ENCODE data around the gene NT5E.
A peak's percentile ranks its signal among the peaks of the same experiment; 100 is the strongest.

Gene NT5E

DNA sequence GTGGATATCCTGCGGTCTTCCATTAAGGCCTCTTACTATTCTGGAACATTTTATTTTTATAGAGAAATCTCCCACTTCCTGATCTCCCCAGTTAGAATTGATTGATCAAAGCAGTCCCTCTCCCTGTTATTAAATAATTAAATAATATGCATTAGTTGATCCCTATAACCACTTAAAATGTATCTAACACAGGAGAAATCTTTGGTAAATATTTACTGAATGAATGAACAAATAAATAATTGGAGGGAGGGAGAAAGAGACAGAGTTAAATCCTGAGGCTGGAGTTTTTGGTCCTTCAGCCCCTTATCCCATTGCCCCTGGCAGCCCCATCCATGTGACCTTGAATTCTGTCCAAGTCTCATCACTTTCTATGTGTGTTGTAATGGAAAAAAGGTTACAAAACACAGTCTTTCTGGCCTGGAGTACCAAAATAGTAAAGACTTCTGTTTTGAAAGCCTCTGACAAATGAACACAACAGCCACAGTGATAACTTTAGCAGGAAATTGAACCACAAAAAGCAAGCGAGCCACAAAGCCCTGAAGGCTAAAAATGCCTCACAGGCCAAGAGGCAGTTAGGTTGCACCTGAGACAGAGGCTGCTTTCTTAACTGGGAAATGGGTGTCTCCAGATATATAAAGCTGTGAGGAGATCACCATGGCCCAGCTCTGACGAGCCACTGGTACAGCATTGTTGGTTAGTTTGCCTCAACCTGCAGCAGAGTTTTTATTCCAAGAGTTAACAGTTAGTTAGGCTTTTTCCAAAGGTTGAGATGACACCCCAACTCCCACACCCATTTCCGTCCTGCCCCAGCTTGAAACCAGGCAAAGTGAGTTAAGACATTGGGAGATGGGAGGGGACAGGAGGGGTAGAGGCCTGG is 11.3 kb downstream of the NT5E start:
- peak; percentile 73 for DNase-seq

DNA sequence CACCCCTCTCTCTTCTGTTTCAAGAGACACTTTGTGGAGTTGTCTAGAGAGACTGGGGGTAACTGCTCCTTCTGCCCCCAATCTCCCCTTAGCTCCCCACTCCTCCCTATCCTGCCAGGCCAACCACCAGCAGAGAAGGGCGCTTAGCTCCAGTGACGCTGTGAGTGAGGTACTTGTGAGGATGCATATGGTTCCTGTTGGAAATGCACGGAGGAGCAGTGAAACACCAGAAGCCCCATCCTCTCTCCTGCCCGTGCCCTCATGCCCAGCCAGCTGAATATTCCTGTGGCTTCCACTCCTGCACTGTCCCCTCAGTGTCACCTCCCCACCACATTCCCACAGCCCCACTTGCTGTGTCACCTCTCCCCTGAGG is 11.9 kb downstream of the NT5E start:
- DNase-seq = no peak

DNA sequence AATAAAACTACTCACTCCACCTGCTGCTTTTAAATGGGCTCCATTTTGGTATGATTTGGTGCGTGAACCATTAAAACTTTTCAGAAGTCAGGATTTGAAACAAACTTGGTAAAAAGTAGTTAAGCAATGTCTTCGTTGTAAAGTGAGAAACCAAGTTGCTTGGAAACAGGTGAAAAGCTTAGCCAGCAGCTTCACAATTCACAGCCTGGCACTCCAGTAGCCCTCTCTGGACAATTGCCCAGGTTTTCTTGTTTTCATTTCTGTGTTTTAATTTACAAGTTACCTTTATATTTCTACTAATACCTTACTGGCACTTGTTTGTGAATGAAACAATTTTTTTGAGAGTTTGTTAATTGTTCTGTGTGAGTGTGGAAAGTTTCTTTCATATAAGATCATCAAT is 12.8 kb downstream of the NT5E start:
- no peak for DNase-seq

DNA sequence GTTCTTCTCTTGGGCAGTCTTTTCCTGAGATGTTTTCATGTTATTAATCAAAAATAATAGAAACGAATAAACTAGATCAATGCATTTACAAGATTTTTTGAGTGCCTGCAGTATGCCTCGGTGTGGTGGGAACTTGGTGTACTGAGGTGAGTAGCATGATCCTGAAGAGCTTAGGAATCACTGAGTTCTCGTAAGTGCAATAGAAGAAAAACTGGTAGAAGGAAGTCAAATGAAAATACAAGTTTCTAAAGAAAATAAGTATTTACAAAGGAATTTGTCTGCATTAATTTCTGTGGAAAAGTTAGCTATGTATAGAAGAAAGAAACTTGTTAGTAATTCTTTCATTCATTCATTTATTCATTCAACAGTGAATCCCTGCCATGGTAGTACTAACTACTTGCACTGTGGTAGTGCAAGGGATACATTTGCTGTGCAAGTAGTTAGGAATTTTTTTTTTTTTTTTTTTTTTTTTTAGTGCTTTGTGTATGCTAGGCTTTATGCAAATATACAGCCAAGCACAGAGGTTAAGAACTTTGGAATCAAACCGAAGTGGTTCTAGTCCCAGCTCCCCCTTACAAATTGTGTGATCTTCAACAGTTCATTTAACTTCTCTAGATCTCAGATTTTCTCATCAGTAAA is 13.9 kb downstream of the NT5E start:
- no peak for DNase-seq

DNA sequence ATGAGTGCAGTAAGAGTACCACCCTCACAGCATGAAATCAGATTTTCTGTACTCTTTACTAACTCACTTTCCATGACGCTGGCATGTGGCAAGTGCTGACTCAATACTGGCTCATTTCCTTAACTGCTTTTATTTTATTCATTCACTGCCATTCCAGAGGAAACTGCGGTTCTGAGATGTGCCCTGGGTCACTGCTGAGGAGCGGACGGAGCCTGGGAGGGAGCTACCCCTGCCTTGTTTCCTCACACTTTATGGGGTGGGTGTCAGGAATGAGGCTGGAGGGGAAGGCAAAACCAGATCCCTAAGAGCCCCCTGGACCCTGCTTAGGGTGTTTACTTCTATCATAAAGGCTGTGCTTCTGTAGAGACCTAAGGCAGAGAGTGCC is 14.4 kb downstream of the NT5E start:
- peak; percentile 48 for DNase-seq

DNA sequence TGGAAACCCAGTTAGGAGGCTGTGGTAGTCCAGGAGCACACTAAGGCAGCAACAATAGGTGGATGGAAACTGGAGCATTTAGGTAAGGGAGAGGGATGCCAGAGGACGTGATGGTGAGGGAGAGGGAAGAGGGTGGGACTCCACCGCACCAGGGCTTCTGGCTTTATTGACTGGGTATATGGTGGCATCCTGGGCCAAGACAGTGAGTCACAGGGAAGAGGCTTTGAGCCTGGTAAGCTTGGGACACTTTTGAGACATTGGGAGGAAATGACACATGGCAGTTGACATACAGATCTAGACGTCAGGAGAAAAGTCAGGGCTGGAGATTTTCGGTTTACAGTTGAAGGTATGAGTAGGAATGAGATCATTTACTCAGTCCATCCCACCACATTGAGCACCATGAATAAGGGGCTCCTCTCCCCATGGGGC is 14.9 kb downstream of the NT5E start:
- DNase-seq = peak; percentile 72

DNA sequence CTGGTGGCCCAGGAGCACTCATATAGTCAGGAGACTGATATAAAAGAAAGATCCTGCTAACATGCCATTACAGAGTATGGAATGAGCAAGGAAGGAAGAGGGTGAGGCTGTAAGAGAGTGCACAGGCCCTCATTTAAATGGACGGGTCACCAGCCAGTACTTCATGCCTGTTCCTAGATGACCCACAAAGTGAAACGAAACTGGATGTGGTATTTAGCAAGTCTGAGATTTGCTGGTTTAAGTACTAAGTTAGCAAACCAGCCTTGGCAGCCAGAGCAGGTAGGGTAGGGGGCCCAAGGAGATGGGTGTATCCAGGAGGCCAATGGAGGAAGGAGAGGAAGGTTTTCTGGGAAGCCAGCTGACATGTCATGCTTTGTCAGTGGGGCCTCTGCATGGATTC is 15.9 kb downstream of the NT5E start:
- peak; percentile 41 for DNase-seq

DNA sequence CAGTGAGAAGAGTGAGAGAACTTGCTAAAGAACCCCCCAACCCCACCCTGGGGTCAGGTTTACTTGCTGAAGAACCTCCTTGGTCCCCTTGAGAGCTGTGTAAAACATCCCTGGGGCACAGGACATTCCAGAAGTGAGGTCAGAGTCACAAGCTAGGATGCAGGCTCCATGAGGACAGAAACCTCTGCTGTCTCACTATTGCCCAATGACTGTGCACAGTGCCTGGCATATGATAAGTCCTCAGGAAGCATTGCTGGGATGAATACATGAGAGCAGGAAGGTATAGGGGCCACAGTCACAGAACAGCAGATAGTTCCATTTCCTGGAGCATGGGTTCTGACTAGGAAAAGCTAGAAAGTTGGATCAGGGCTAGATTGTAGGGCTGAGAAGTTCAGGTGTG is 18.4 kb downstream of the NT5E start:
- no peak for DNase-seq

DNA sequence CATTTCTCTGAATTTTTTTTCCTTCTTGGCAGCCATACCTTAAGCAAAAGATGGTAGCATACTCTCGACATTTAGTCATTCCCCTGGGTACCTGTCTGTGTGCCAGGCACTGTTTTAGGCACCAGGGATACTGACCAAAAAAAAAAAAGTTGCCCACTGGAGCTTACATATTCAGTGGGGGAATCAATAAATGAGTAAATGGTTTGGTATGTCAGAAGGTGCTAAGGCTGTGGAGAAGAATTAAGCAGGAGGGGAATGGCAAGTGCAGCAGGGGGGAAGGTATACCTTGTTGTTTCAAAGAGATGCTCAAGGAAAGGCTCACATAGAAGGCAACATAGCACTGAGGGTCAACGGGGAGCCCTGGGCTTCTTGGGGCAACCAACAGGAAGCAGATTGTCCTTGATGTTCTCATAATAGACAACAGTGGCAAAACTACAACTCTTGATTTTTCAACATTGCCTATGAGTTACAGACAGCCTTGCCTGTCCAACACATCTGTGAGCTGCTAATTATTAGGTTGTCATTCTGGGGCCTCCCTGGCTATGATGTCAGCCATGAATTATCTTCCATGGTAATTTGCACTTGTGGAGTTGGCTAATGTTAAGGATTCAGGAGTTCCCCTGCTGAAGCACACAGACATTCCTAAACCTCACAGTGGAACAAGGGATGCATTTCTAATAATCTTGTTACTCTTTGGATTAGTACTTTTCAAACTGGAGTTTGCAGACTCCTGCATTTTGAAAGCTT is 19.6 kb downstream of the NT5E start:
- DNase-seq = no peak

DNA sequence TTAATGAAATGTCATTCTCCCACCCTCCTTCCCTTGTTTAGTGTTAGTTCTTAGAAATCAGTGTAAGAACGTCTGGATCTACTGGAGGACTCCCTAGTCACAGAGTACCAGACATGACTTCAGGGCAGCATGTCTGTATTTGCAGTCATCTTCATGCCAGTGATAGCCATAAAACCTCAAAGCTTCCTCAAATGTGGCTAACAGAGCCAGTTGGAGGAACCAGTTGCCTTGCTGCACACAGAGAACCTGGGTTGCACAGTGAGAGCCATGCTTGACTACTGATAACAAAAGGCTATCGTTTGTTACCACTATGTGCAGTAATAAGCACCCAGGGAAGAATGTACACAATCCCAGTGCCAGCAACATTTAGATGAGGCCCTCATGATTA is 20.1 kb downstream of the NT5E start:
- DNase-seq = no peak

DNA sequence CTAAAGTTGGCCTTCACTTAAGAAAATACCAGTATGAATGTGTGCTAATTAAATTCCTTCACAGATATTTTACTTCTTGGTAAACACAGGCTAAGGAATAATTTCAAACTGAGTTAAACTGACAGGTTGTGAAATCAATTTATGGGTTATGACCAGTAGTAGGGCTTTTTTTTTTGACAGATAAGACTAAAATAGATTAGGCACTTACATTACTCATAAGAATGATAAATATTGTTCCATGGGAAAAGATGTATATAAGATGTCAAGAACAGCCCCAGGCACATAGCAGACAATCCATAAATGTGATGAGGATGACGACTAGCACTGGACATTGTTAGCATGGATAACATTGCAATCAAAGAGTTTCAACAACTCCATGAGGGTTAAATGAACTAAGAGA is 22.9 kb downstream of the NT5E start:
- no peak for DNase-seq

DNA sequence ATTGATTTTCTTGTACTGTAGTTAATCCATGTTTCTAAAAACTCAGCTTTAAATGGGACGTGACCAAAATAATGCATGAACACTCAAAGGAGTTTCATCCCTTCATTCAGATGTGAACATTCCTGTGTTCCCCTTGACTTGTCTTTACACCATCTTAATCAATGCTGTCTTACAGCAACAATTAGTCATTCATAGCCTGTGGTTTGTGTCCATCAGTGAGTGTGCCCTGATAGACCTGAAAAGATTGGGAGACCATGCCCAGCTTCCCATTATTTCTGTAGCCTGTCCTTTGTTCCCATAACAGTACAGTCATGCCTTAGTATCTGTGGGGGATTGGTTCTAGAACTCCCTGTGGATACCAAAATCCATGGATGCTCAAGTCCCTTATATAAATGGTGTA is 23.9 kb downstream of the NT5E start:
- no peak for DNase-seq

DNA sequence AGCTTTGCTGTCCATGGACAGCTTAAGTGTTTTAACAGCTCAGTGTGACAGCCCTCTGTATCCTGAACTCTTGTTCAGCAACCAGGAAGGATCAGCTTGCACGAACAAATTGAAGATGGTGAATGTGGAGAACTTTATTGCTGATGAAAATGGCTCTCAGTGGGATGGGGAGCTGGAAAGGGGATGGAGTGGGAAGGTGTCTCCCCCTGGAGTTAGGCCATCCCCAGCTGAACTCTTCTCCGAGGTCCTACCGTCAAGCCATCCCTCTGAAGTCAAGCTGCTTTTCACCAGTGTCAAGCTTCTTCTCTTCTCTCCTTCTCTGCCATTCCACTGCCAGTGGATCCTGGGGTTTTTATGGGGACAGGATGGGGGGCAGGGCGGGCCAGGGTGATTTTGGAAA is 26.6 kb downstream of the NT5E start:
- DNase-seq = no peak

DNA sequence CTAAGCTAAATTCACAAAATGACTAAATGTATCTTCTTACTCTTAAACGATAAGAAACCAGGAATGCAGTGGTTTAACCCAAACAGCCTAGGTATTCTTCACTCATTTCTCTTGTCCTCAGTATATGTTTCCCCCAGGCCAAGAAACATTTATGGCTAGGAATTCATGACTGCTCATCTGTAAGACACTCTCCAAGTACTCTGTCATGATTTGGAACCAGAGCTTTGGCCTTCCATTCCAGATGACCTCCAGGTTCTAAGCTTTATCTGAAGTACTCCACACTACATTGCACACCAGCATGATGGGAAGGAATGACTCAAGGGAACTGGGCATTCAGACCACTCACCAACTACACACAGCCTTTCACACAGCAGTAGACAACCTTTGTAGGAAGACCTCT is 29.3 kb downstream of the NT5E start:
- DNase-seq = no peak

DNA sequence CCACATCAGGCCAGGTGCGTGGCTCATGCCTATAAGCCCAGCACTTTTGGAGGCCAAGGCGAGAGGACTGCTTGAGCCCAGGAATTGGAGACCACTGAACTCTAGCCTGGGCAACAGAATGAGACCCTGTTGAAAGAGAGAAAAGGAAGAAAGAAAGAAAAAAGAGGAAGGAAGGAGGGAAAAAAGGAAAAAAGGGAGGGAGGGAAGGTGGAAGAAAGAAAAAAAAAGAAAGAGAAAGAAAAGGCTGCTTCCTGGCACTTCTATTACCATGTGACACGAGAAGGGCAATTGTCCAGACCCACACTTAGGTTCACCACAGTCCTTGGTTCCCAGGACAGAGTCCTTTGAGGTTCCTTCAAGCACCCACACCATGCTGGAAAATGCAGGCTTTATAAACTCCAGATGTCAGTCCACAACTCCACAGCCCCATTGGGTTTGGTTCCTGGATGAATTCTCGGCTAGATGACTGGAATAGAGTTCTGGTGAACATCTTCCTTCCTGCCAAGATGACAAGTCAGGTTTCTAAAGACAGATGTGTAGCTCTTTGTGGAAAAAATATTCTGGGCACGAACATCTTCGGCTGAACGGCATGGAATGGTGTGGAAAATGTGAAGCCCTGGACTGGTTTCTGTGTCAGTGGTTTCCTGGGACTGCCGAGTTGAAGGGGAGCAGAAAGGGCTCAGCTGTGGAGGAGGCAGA is 32.5 kb downstream of the NT5E start:
- DNase-seq = no peak

DNA sequence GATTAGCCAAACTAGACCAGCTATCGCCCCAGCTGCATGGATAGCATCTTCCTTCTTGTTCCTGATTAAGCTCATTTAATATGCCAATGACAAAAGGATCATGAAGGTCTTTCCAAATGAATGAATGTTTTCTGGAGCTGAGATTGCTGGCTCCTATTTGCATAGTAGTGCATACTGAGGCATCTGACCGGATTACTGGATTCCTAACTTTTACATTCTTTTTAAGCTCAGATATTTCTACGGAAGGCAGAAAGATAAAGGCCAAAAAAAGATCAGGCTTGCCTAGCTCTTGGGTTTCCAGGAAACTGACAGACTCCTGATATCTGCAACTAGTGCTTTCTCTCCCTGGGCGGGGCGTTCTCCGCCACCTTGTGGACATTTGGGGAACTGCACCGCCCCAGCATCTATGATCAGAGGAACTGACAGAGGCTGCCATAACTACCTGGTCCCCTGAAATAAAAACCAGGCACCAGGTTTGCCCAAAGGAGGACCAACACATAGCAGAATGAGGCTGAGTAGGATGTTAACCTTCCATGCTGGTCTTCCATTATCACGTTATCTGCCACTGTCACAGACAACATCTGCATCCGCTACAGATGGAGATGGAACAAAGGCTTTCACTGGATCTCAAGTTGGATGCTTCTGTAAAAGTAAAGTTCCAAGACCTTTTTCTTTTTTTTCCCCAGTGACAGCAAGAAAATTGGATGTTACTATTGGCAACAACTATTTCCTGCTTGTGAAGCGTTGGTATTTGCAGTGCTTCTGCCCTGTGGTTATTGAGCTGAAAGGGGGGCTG is 33.2 kb downstream of the NT5E start:
- DNase-seq = peak; percentile 80

DNA sequence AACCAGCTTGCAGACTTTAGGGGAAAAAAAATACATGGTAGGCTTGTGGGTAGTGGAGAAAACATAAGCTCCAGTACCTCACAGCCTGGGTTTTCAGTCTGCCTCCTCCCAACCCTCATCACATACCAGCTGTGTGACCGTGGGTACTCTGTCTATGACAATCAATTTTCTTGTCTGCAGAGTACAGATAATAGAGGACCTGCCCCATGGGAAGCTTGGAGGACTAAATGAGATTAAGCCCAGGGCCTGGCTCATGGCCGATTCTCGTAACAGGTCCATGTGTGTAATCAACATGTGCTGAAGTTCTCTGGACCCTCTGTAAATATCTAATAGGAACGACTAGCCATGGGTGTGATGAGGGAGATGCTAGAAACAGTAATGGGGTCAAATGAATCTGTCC is 34.0 kb downstream of the NT5E start:
- DNase-seq = no peak

DNA sequence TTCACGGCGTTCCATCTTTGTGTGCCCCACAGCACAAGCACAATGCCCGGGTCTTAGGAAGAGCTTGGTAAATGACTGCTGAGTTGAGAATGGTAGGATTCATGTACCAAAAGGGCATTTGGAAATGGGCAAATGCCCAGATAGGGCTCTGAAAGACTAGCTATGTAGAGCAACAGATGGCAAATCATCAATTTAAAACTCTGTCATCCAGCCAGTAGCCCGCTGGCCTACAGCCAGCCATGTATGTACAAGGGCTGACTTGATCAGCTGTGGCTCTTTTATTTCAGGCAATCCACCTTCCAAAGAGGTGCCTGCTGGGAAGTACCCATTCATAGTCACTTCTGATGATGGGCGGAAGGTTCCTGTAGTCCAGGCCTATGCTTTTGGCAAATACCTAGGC is 35.1 kb downstream of the NT5E start:
- DNase-seq = no peak

DNA sequence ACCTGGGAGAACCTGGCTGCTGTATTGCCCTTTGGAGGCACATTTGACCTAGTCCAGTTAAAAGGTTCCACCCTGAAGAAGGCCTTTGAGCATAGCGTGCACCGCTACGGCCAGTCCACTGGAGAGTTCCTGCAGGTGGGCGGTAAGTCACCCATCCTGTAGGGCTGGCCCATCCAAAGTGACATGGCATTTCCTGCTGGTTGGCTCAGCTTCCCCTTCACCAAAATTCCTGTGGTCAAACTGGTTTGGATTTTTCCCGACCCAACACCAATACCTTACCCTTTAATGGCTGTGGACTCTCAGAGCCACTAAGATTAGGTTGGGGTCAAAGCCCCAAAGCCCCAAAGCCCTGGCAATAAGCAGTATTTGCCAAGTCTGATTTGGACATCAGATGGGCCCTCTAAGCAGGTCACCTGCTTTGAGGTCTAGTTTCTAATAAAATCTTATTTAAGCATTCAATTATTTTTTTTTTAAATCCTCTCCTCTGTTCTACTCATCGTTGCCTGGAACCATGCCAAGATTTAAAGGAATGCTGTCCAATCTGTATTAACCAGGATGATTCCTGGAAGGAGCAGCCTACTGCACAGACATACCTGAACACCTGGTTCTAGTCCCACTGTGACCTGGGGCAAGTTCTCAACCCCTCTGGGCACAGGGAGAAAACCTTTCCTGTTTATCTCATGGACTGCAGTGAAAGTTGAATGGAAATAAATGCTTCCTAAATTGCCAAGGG is 40.8 kb downstream of the NT5E start:
- no peak for DNase-seq

DNA sequence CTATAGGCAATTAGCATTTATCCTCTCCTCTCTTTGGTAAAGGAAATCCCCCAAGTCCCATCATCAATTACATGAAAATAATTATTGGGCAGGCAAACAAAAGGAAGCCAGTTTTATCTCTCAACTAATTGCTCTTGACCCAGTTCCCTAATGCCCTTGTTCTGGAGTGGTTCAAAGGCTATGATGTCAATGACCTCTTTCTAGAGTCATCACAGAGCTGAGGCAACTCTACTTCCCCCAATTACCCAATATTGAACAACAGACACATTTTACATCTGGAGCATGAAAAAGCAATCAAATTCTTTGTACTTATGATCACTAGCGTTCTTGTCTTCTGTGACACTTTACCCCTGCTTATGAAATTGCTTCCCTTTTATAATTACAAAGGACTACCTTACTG is 43.5 kb downstream of the NT5E start:
- no peak for DNase-seq

Data from activated CD4-positive, alpha-beta T cell treated with anti-CD3 and anti-CD28 coated beads, Interleukin-2, amount 50 U/mL, for 16 hours (primary cell).